GM19043 (cell line): Measurements from ENCODE around the gene NCOA6.
"Not testable (repeated sequence)": the region's sequence is repeated elsewhere in the genome, so short reads cannot be mapped to it uniquely, and the experiment has no call there.

ENCODE experiments used
- ATAC-seq: cut with Tn5 transposase; IDR thresholded peaks from one replicate; pipeline ENCODE4 v1.9.1; 2021; ENCODE audit warnings: low read depth; ENCODE audit not compliant: unreplicated experiment

The NCOA6 gene

DNA sequence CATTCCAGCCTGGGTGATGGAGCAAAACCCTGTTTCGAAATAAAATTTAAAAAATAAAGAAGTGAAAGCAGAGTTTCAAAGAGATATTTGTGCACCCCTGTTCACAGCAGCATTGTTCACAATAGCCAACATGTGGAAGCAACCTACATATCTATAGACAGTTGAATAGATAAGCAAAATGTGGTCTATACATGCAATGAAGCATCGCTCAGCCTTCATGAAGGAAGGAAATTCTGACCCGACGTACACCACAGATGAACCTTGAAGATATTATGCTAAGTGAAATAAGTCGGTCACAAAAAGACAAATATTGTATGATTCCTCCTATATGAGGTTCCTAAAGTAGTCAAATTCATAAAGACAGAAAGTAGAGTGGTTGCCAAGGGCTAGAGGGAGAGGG is 6.5 kb upstream of the NCOA6 start:
- no peak for ATAC-seq

DNA sequence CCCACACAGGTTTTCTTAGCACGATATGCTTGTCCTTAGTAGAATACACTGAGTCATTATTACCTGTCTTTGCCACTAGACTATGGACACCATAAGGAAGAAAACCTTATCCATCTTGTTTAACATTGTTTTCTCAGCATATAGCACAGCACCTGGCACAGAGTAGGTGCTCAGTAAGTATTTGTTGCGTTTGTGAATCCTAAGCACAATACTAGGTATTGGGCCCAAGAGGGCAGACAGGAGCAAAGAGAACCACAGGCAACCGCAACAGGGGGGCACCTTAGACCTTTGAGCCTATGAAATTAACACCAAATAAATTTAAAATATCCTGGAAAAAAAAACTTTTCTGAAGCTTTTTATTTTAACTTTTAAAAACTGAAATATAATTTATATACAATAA is 3.7 kb upstream of the NCOA6 start:
- ATAC-seq = no peak

- ATAC-seq = peak; percentile 73
Observed at GRCh38 chr20:34824806-34825529, 483 bp downstream of the NCOA6 start.

DNA sequence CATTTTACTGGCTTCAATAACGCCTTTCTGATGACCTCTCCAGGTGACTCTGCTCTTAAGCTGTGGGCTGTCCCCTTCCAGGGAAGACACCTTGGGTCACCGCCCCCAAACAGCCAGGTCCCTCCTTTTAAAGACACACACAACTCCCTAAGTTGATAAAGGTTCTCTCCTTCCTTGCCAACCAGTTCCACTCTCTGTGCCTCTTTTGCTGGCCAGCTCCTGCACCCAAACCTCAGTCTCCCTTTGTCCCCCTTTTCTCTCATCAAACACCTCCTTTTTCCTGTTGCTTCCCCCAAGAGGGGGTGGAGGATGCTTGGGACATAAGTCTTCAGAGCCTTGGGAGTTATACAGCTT is 1.0 kb downstream of the NCOA6 start:
- no peak for ATAC-seq

DNA sequence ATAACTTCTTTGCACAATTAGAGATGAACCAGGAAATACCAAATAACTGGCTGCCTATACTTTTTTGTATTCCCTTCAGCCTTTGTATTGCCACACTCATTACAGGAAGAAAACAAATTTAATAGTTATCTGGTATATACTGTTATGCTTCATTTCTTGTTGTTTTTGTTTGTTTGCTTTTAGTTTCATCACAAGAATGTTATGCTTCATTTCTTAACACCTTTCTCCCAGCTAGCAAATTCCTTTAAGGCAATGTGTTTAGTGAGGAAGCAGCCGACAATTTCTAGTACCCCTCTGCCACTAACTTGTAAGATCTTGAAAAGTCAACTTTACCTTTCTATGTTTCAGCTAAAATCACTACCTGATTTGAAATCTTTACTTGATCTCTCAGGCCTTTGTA is 1.4 kb downstream of the NCOA6 start:
- ATAC-seq = no peak

- no peak for ATAC-seq
Observed at GRCh38 chr20:34820805-34821578, 4.5 kb downstream of the NCOA6 start.

DNA sequence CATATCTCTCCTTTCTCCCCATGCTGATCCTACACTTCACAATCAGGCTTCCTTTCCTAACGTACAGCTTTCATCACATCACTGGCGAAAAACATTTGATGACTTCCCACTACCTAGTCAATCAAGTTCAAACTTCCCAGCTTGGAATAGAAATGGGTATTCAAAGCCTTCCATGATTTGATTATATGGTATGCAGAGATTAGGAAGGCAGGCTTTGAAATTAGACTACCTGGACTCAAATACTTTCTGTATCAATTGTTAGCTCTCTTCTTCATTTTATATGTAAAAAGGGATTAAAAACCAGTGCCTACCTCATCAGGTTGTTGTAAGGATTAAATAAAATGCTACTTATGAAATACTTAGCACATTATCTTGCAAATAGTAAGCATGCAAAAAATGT is 7.7 kb downstream of the NCOA6 start:
- no peak for ATAC-seq

GRCh38 chr20:34817072-34817471 is 8.4 kb downstream of the NCOA6 start:
- no peak for ATAC-seq

- no peak for ATAC-seq
Observed at GRCh38 chr20:34815636-34816035, 9.8 kb downstream of the NCOA6 start.

GRCh38 chr20:34808583-34808982 is 16.9 kb downstream of the NCOA6 start:
- ATAC-seq = no peak

- not testable (repeated sequence) for ATAC-seq
Observed at GRCh38 chr20:34807944-34808465, 17.4 kb downstream of the NCOA6 start.

DNA sequence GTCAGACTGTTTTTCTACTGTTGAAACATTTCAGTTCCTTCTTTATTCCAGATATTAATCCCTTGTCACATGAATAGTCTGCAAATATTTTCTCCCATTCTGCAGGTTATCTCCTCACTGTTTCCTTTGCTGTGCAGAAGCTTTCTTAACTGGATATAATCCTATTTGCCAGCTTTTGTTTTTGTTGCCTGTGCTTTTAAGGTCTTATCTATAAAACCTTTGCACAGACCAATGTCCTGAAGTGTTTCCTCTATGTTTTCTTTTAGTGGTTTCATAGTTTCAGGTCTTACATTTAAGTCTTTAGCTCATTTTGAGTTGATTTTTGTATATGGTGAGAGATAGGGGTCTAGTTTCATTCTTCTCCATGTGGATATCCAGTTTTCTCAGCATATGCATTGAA is 19.2 kb downstream of the NCOA6 start:
- no peak for ATAC-seq

GRCh38 chr20:34798871-34799270 is 26.6 kb downstream of the NCOA6 start:
- no peak for ATAC-seq

GRCh38 chr20:34798328-34798727 is 27.1 kb downstream of the NCOA6 start:
- ATAC-seq = no peak

GRCh38 chr20:34797012-34797995 is 28.1 kb downstream of the NCOA6 start:
- ATAC-seq = no peak

GRCh38 chr20:34794006-34794585 is 31.4 kb downstream of the NCOA6 start:
- ATAC-seq = no peak

- ATAC-seq = no peak
Observed at GRCh38 chr20:34792687-34793363, 32.6 kb downstream of the NCOA6 start.

DNA sequence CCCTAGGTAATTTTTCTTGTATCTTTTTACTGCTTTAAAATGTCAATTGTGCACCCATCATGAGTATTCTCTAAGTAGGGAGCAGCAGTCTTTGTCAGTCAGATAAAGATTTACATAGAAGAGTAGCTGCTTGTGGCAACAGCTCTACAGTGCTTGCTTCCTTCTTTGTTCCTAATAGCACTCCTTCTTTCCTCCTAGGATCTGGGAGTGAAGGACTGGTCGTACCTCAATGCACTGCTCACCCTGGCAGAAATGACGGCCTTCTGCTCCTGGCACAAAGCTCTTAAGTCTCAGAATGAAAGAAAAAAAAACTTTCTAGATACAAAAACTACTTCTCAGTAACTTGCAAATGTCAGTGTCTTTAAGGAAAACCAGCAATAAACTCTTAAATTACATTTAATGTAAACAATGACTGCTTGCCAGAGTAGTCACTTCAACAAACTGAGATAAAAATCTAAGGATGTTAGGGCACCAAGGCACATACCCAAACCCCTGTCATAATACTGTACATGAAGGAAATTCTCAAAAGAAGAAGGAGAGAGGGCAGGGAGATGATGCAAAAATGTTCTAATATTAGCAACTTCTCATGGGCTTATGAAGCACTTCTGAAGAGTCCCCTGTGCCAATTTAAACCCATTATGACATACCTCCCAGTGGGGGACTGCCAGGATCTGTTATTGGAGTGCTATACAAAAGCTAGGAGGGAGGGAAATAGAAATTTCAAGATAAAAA is 34.0 kb downstream of the NCOA6 start:
- ATAC-seq = no peak

DNA sequence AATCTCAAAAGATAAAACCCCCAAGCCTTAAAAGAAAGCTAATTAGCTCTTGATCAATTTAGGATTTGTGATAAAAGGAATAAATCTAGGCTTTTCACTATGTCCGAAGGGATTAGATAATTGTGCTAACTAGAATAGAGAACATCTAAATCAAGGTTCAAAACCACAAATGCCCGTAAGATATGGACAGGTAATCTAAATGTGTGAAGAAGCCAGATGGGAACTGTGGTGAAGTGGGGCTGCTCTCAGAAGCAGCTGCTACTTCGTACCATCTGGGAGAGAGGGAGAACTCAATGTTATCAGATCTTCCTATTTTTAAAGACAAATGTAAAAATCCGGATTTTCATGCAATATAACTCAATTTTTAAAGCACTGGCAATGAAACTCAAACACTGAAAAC is 44.2 kb downstream of the NCOA6 start:
- no peak for ATAC-seq
